Upper lobe of left lung (tissue), 4 donors: ENCODE data around the gene ENAH.
"Not testable (repeated sequence)": the region's sequence is repeated elsewhere in the genome, so short reads cannot be mapped to it uniquely, and the experiment has no call there.

Source experiments
- CTCF ChIP-seq, 6 experiments: fragments of 450-650 bp in 4 of 6; fragments of 200-600 bp in 2 of 6; sonication (generic) in 2 of 6; IDR thresholded peaks; one replicate each; pipeline ENCODE4 v1.5.1; 2016 to 2019; ENCODE audit warnings: antibody characterized with exemption in 6 of 6
- POLR2AphosphoS5 ChIP-seq, 2 donors: sonication (generic); formaldehyde crosslinking; IDR thresholded peaks; one replicate each; pipeline ENCODE4 v1.5.1; 2017; ENCODE audit warnings: antibody characterized with exemption in 2 of 2

- not testable (repeated sequence) for TF ChIP-seq CTCF, POLR2AphosphoS5 (IDR thresholded peaks at IDR 0.05)
These were observed 142.2 kb downstream of the ENAH start for GRCh38 chr1:225510740-225511139.
